GM12873 (cell line): ENCODE data around the gene PDGFA.

Source experiments
- CTCF ChIP-seq: IDR thresholded peaks from 2 replicates; pipeline ENCODE4 v1.5.1; 2012; ENCODE audit warnings: low read depth, mild to moderate bottlenecking, moderate library complexity, low read length, control low read depth; ENCODE audit not compliant: insufficient read depth; ENCODE audit errors: missing control alignments

Gene PDGFA

GRCh38 chr7:511476-512145, 8.0 kb downstream of the PDGFA start:
- no peak for TF ChIP-seq CTCF

GRCh38 chr7:510782-511281, 8.8 kb downstream of the PDGFA start:
- TF ChIP-seq CTCF: no peak

- TF ChIP-seq CTCF: no peak
Observed at GRCh38 chr7:510131-510481, 9.5 kb downstream of the PDGFA start.

- no peak for TF ChIP-seq CTCF
Observed at GRCh38 chr7:509426-510130, 10.1 kb downstream of the PDGFA start.

- no peak for TF ChIP-seq CTCF
Observed at GRCh38 chr7:508461-509170, 11.0 kb downstream of the PDGFA start.

- TF ChIP-seq CTCF: no peak
Observed at GRCh38 chr7:507623-508300, 11.9 kb downstream of the PDGFA start.

GRCh38 chr7:506921-507622, 12.6 kb downstream of the PDGFA start:
- no peak for TF ChIP-seq CTCF
